Measurements from ENCODE around the gene EXOC7.
A peak's percentile ranks its signal among the peaks of the same experiment; 100 is the strongest.

EXOC7 gene

GRCh38 chr17:76138234-76138895 lies 34.8 kb upstream of the EXOC7 start:
- no peak for DNase-seq (ENCODE audit: low spot score)

DNA sequence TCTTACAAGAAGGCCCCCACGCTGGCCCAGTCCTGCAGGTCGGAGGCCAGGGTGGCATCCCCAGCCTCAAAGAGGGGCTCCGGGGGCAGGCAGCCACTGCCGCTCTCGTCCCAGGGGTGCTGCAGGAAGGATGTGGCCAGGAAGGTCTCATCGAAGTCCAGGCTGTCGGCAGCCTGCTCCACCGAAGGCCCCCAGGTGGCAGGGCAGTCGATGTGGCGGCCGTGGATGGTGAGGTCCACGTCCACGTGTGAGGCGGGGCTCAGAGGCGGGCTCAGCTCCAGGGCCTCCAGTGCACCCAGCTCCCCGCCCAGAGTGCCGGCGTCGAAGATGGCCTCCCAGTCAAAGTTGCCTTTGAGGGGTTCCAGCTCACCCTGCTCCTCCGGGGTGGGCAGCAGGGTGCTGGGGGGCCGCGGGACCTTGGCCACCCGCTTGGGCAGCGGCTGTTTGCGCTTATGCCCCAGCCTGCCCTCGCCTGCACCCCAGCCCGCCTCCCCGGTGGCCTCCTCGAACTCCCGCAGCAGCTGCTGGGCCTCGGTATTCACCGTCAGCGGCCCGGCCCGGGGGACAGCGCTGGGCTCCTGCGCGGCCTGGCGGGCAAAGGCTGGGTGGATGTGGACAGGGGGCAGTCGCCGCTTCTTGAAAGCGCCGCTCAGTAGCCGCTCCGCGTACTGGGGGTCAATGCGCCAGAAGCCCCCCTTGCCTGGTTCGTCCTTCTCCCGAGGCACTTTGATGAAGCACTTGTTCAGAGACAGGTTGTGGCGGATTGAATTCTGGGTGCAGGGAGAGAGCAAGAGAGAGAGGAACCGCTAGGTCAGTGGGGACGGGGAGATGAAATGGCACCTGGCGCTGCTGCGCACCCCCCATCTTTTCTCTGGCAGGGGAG lies 34.0 kb upstream of the EXOC7 start:
- DNase-seq (ENCODE audit: low spot score) = no peak

GRCh38 chr17:76137001-76137350 lies 33.4 kb upstream of the EXOC7 start:
- no peak for DNase-seq (ENCODE audit: low spot score)

DNA sequence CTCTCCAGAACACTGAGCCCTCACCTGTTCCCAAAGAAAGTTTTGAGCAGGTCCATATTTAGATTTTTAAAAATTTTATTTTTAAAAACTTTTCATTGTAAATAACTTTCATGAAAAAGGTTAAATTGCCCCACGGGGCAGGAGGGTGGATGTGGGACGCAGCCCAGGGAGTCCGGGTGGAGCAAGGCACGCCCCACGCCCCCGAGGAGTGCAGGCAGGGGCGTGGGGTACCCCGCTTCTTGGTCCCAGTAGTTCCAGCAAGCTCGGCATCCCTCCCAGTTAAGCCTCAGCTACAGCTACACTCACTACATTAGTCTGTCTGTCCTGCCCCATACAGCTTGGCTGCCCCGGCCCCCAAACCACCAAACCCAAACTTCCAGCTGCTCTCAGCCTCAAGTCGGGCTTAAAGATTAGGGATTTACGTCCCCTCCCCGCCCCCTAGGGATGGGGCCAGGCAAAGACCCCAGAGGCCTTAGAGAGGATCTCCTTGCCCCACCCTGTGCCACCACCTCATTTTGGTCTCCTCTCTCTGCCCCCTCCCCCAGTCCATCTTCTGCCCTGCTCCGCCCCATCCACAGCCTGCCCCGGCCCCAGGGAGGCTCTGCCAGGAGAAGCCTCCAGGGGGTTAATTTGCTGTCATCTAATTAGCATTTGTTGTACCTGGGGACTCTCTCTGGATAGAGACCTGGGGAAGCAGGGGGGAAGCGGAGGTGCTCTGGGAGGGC lies 32.9 kb upstream of the EXOC7 start:
- DNase-seq (ENCODE audit: low spot score) = peak; percentile 91

DNA sequence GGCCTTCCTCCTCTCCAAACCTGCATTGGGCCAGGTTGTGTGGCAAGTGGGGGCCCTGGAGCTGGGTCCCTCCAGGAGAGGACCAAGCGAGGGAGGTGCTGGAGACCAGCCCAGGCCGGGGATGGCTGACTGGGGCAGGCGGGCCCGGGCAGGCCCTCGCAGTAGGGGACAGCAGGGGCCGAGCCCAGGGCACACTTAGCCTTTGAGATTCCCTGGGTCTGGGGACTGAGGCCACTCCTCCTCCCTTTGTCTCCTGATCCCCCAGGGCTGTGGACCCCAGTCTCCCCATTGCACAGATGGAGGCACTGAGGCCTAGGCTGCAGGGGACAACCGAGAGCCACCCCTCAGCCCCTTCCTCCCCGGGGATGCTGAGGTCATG lies 32.2 kb upstream of the EXOC7 start:
- DNase-seq (ENCODE audit: low spot score) = no peak

DNA sequence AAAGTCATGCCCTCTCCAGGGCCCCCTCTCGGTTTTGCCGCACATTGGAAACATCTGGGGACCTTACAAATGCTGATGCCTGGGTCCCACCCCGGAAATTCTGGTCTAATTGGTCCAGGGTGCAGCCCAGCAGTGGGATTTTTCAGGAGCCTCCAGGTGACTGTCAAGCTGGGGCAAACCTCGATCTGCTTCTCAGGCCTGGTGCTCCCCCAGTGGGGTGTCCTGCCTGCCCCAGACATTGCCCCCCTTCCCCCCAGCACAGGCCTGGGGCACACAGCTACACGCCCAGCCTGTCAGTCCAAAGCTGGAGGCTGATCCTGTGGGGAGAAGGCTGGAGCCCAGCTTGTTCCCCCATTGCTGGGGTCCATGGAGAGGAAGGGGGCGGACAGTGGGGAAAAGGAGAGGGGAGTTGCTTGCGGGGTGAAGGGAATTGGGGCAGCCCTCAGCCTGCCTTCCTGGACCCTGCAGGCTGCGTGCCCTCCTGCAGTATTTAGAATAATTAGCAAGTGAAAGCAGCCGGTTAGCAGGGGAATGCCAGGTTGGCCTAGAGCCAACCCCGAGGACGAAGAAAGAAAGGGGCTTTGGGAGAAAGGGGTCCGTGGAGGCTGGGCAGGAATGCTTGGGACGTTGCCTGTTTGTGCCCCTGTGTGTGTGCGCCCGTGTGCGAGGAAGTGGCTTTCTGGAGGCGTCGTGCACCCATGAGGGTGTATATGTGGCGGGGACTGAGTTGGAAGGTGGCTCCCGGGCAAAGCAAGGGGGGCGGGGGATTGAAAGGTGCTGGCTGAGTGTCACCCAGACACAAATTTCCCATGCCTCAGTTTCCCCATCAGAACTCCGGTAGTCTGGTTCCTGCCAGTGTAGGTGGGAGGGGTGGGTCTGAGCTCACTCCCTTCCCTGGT lies 31.6 kb upstream of the EXOC7 start:
- no peak for DNase-seq (ENCODE audit: low spot score)

DNA sequence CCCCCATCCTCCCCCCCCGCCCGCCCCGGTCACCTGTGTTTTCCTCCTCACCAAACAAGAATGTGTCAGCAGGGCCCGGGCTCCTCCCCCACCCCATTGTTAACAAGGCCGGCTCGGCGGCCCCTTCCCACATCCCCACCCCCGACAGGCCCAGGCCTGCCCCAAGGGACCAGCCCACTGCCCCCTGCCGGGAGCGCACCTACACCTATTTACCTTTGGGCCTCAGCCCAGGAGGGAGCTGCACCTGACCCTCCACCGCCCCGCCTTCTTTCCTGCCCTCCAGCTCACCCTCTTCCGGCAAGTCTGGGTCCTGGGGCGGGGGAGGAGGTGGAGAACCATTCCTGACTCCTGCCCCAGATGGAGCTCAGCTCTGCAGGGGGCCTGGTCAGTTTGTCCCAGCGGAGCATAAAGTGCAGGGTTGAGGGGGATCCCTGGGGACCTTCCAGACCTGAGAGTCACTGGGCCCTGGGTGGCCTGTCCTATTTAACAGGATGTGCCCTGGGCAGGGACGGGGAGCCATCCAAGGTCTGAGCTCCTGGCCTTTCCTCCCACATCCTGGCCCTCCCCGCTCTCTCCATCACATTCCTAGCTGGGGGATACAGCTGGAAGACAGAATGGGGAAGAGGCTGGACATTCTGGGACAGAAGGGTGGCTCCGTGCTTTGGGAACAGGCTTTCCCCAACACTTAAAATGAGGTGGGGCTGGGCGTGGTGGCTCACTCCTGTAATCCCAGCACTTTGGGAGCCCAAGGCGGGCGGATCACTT lies 29.2 kb upstream of the EXOC7 start:
- DNase-seq (ENCODE audit: low spot score) = no peak

DNA sequence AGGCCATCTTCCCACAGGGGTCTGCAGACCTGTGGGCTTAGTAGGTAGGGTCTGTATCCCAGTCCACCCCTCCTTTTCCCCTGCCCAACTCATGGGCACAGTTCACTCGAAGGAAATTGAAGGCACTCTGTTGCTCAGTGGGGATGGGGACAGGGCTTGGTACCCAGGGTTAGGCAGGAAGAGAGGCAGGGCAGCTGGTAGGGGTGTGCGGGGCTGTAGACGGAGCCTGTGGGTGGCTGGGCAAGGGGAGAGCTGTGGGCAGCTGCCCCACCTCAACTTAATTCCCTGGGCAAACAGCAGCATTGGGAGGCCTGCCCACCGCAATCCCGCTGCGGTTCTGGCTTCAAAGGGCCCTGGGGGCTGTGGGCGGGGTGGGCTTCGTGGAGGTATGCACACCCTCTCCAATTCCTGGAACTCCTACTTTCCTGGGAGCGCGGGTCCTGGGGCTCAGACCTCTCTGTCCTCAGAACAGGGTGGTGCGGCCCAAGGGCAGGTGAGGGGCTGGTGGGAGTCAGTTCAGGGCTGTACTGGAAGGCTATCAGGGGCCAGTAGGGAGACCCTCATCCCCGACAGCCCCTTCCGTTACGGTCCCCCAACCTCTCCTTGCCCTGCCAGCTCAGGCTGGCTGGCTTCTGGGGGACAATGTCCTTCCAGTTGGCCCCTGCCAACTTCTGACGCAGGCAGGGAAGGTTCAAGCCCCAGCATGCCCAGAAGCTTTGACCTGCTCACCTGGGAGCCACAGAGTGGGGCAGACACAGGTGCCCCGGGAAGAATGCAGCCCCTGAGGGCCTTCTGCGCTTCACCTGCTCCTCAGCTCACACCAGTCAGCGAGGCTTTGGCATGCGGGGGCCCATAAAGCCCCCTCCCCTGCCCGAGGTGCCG lies 28.3 kb upstream of the EXOC7 start:
- DNase-seq (ENCODE audit: low spot score) = no peak

DNA sequence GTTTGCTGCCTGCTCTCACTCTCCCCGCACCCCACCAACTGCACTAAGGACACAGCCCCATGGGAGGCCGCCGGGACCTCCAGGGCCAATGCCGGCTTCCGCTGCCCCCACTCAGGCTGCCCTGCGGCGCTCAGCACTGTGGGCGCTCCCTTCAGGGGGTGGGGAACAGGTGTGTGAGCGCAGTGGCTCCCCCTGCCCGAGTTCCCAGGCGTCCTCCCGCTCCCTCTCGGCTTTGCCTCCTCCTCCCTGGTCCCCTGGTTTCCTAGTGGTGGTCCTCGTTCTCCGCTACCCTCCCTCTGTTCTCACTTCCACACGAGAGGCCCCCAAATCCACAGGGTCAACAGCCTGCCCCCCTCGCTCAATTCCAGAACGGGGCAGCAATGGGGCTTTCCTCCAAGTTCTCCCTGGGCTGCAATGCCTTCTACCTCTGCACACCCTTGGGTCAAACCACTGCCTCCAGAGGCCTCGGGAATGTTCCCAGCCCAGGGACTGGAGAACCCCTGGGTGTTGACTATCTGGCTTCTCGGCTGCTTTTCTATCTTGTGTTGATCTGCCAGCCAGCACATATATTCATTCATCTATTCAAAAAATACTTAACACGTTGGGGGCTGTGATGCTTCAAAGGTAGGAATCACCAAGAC lies 27.6 kb upstream of the EXOC7 start:
- no peak for DNase-seq (ENCODE audit: low spot score)

DNA sequence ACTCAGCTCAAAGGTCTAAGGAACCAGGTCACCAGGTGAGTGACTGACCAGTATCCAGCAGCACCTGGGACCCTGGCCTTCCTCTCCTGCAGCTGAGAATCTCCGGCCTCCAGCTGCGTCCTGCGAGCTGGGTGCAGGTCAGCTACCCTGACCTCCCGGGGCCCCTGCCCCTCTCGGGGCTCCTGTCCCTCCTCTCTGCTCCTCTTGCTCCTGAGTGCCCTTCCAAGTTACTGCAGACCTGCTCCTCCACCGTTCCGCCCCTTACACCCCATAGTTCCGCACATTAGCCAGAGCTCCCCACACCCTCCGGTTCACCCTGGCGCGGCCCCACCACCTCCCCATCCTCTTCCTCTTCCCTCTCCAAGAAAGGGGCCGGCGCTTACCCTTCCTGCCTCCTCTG lies 26.9 kb upstream of the EXOC7 start:
- DNase-seq (ENCODE audit: low spot score) = no peak

DNA sequence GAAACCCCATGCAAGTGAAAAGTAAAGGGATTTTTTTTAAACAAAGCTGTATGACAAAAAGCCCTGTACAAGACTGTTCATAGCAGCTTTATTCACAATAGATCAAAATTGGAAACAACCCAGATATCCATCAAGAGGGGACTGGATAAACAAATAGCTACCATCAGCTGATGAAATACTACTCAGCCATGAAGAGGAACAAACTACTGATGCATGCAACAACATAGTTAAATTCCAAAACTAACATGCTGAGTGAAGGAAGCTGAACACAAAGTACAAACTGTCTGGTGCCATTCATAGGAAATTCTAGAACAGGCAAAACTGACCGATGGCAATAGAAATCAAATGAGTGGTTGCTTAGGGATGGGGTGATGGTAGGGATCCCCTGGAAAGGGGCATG lies 22.3 kb upstream of the EXOC7 start:
- DNase-seq (ENCODE audit: low spot score) = no peak

- DNase-seq (ENCODE audit: low spot score) = no peak
Observed at GRCh38 chr17:76125391-76125675, 21.7 kb upstream of the EXOC7 start.

- peak; percentile 57 for DNase-seq (ENCODE audit: low spot score)
Observed at GRCh38 chr17:76124582-76125390, 21.2 kb upstream of the EXOC7 start.

- peak; percentile 40 for DNase-seq (ENCODE audit: low spot score)
Observed at GRCh38 chr17:76123749-76124581, 20.4 kb upstream of the EXOC7 start.

GRCh38 chr17:76123191-76123499 lies 19.6 kb upstream of the EXOC7 start:
- DNase-seq (ENCODE audit: low spot score) = no peak

- DNase-seq (ENCODE audit: low spot score) = peak; percentile 49
Observed at GRCh38 chr17:76122431-76123190, 19.0 kb upstream of the EXOC7 start.

- DNase-seq (ENCODE audit: low spot score) = no peak
Observed at GRCh38 chr17:76121932-76122430, 18.4 kb upstream of the EXOC7 start.

DNA sequence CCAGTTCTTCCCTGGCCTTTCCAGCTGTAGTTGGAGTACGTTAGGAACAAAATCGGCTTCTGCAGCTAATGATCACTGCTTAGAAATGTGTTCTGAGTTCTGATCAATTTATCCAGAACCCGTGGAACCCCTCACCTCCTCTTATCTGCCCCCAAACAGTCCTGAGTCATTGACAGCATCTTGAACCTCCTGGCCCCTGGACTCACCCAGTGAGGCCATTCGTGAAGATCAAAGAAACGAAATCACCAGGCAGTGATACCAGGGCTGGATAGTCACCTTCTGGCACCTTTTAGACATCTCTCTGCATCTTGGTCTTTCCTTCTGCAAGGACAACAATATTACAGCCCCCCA lies 17.0 kb upstream of the EXOC7 start:
- DNase-seq (ENCODE audit: low spot score) = no peak
